WTC11 (cell line): ENCODE data around the gene TBRG4. TPM values are rescaled to one million over a fixed set of nuclear protein-coding genes. Genes with fewer than 3 reads are reported as not detected.

Experiments used
- ATAC-seq: fragments of 200-7000 bp; cut with Tn5 transposase; 2 replicates; pipeline ENCODE4 v1.10.0; 2021; ENCODE audit warnings: mild to moderate bottlenecking, moderate library complexity
- CTCF ChIA-PET: fragments of 300-600 bp; sonication (Branson Sonifier 250); formaldehyde crosslinking; loops from one replicate; lab custom pipeline; 2021; ENCODE audit warnings: antibody characterized with exemption; lab: Charles Lee
- POLR2A ChIA-PET: fragments of 350-600 bp; sonication (Branson Sonifier 250); formaldehyde crosslinking; loops from one replicate; lab custom pipeline; 2021; ENCODE audit warnings: antibody characterized with exemption; lab: Charles Lee
- DNase-seq: peaks from one replicate; pipeline ENCODE4 v3.0.0; 2021; ENCODE audit warnings: low spot score
- H3K27ac Mint-ChIP-seq: 2 replicates; pipeline ENCODE4 v1.8.0; 2021; ENCODE audit warnings: mixed read lengths
- H3K27me3 Mint-ChIP-seq: 2 replicates; pipeline ENCODE4 v1.8.0; 2021; ENCODE audit warnings: low read depth, mild to moderate bottlenecking, moderate library complexity, mixed read lengths
- H3K36me3 Mint-ChIP-seq: 2 replicates; pipeline ENCODE4 v1.8.0; 2021; ENCODE audit warnings: mixed read lengths
- H3K4me1 Mint-ChIP-seq: 2 replicates; pipeline ENCODE4 v1.8.0; 2022; ENCODE audit warnings: mixed read lengths
- H3K4me3 Mint-ChIP-seq: 2 replicates; pipeline ENCODE4 v1.8.0; 2021; ENCODE audit warnings: mild to moderate bottlenecking, moderate library complexity, mixed read lengths
- H3K9me3 Mint-ChIP-seq: 2 replicates; pipeline ENCODE4 v1.8.0; 2021; ENCODE audit warnings: mixed read lengths
- CDX4 ChIP-seq: fragments of 250-450 bp; sonication (Bioruptor Pico); IDR thresholded peaks from 2 replicates; pipeline ENCODE4 v1.9.0; 2021; ENCODE audit warnings: moderate library complexity, mild to moderate bottlenecking, inconsistent platforms, borderline replicate concordance
- ELF4 ChIP-seq: sonication (generic); formaldehyde crosslinking; IDR thresholded peaks from 2 replicates; pipeline ENCODE4 v1.8.1; 2022; ENCODE audit warnings: low read depth, mild to moderate bottlenecking, moderate library complexity, missing genetic modification reagents
- ESRRA ChIP-seq: sonication (generic); formaldehyde crosslinking; IDR thresholded peaks from 2 replicates; pipeline ENCODE4 v1.8.1; 2022; ENCODE audit warnings: mild to moderate bottlenecking, missing genetic modification reagents, borderline replicate concordance
- FOXJ3 ChIP-seq: sonication (generic); formaldehyde crosslinking; IDR thresholded peaks from 2 replicates; pipeline ENCODE4 v1.9.0; 2021; ENCODE audit warnings: missing genetic modification reagents, mild to moderate bottlenecking, borderline replicate concordance
- JUN ChIP-seq: sonication (generic); formaldehyde crosslinking; IDR thresholded peaks from 2 replicates; pipeline ENCODE4 v1.8.0; 2023; ENCODE audit warnings: mild to moderate bottlenecking, missing genetic modification reagents
- KAT7 ChIP-seq: sonication (generic); formaldehyde crosslinking; IDR thresholded peaks from 2 replicates; pipeline ENCODE4 v1.8.1; 2023; ENCODE audit warnings: missing genetic modification reagents, mild to moderate bottlenecking, borderline replicate concordance
- PRDM15 ChIP-seq: sonication (generic); formaldehyde crosslinking; IDR thresholded peaks from 2 replicates; pipeline ENCODE4 v1.8.0; 2022; ENCODE audit warnings: missing genetic modification reagents
- RELA ChIP-seq: sonication (generic); formaldehyde crosslinking; IDR thresholded peaks from 2 replicates; pipeline ENCODE4 v1.8.1; 2022; ENCODE audit warnings: missing genetic modification reagents, mild to moderate bottlenecking, borderline replicate concordance
- SMAD3 ChIP-seq: sonication (generic); formaldehyde crosslinking; IDR thresholded peaks from 2 replicates; pipeline ENCODE4 v1.8.0; 2022; ENCODE audit warnings: missing genetic modification reagents, mild to moderate bottlenecking, borderline replicate concordance
- TEAD4 ChIP-seq: sonication (generic); formaldehyde crosslinking; IDR thresholded peaks from 2 replicates; pipeline ENCODE4 v1.8.0; 2022; ENCODE audit warnings: mild to moderate bottlenecking, missing genetic modification reagents
- ZMAT4 ChIP-seq: fragments of 250-450 bp; sonication (Bioruptor Pico); IDR thresholded peaks from 2 replicates; pipeline ENCODE4 v1.9.0; 2021; ENCODE audit warnings: mild to moderate bottlenecking
- ZNF263 ChIP-seq: sonication (generic); formaldehyde crosslinking; IDR thresholded peaks from 2 replicates; pipeline ENCODE4 v1.8.1; 2022; ENCODE audit warnings: low read depth, mild to moderate bottlenecking, moderate library complexity, missing genetic modification reagents
- ZNF423 ChIP-seq: fragments of 250-450 bp; sonication (Bioruptor Pico); IDR thresholded peaks from 2 replicates; pipeline ENCODE4 v2.1.2; 2022; ENCODE audit warnings: mild to moderate bottlenecking, moderate library complexity
- ZSCAN18 ChIP-seq: fragments of 250-450 bp; sonication (Bioruptor Pico); IDR thresholded peaks from 2 replicates; pipeline ENCODE4 v2.1.2; 2022; ENCODE audit warnings: mild to moderate bottlenecking, moderate library complexity
- total RNA-seq: library from RNA; stranded (reverse); gene quantifications from 3 replicates; pipeline ENCODE4 v1.2.3, GENCODE V29; 2021
- TF ChIP-seq, protein P1 (sequence below): sonication (generic); formaldehyde crosslinking; IDR thresholded peaks from 2 replicates; pipeline ENCODE4 v1.8.0; 2022; ENCODE audit warnings: mild to moderate bottlenecking, missing genetic modification reagents
- TF ChIP-seq, protein P2 (sequence below): fragments of 250-450 bp; sonication (Bioruptor Pico); conservative IDR thresholded peaks from 2 replicates; pipeline ENCODE4 v1.9.0; 2021; ENCODE audit warnings: mild to moderate bottlenecking

TBRG4 gene
- total RNA-seq, 1 experiment from 2014 or later: 167 TPM

- no peak for ATAC-seq
- CTCF ChIA-PET: no interaction called here
- no peaks in the 10 kb centered on the region for H3K27me3 Mint-ChIP-seq
Observed at GRCh38 chr7:45061806-45062425, 49.6 kb downstream of the TBRG4 start.

GRCh38 chr7:45061352-45061751 lies 50.1 kb downstream of the TBRG4 start:
- ChIA-PET POLR2A (no interaction called here), CTCF (no interaction called here)
- Mint-ChIP-seq H3K27me3 (no peaks in the 10 kb centered on the region), H3K9me3 (no peaks in the 10 kb centered on the region), H3K4me3 (no peak overlapping the region), H3K27ac (no peak overlapping the region), H3K4me1 (no peaks in the 10 kb centered on the region), H3K36me3 (peaks cover 3% of the 10 kb centered on the region; the same call in 1 of the 2 replicates)
- DNase-seq: no peak
- no peak for ATAC-seq
- no peak for TF ChIP-seq PRDM15 (CRISPR knock-in tag)
- TF ChIP-seq FOXJ3: no peak
- TF ChIP-seq ELF4 (CRISPR knock-in tag): no peak
- TF ChIP-seq RELA (CRISPR knock-in tag): no peak
- no peak for TF ChIP-seq CDX4 (CRISPR knock-in tag)
- no peak for TF ChIP-seq ZNF423
- no peak for TF ChIP-seq SMAD3 (CRISPR knock-in tag)
- no peak for TF ChIP-seq TEAD4 (CRISPR knock-in tag)

More at GRCh38 chr7:45061806-45062425, 49.6 kb downstream of the TBRG4 start:
- H3K27ac Mint-ChIP-seq: no peak overlapping the region
- peaks cover 3% of the 10 kb centered on the region; the same call in 1 of the 2 replicates for H3K36me3 Mint-ChIP-seq
- no peak overlapping the region for H3K4me3 Mint-ChIP-seq
- no peak for DNase-seq
- POLR2A ChIA-PET: no interaction called here
- TF ChIP-seq, protein P1, sequence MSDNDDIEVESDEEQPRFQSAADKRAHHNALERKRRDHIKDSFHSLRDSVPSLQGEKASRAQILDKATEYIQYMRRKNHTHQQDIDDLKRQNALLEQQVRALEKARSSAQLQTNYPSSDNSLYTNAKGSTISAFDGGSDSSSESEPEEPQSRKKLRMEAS (CRISPR knock-in tag): no peak
- TF ChIP-seq ESRRA: no peak
- no peak for TF ChIP-seq PRDM15 (CRISPR knock-in tag)
- TF ChIP-seq, protein P2, sequence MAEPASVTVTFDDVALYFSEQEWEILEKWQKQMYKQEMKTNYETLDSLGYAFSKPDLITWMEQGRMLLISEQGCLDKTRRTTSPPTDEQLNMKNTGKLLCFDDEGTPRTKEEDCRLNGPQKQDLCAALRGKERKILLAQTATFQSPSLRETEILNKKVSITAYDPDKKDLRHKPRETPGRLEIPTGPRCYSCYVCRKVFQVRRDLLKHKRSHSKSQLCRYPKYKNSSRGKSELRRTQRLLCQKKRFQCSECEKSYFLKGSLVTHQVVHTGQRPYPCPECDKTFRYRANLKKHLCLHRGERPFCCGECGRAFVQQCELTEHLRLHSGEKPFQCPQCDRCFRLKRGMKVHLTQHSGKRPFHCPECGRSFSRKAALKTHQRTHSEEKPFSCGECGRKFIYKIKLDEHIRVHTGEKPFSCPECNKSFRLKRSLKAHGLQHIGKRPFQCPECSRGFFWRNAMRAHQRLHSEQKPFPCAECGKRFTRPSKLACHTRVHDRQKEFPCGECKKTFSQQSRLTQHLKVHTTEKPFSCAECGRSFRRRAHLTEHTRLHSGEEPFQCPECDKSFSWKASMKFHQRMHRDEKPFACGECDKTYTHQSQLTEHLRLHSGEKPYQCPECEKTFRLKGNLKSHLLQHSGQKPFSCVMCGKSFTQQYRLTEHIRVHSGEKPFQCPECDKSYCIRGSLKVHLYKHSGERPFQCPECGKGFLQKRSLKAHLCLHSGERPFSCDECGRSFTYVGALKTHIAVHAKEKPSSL (CRISPR knock-in tag): no peak
- no peak for TF ChIP-seq TEAD4 (CRISPR knock-in tag)
- TF ChIP-seq ZNF263 (CRISPR knock-in tag): no peak
- TF ChIP-seq ZMAT4 (CRISPR knock-in tag): no peak
- no peak for TF ChIP-seq KAT7 (CRISPR knock-in tag)
- no peak for TF ChIP-seq ZSCAN18 (CRISPR knock-in tag)
- TF ChIP-seq JUN (CRISPR knock-in tag): no peak
- no peaks in the 10 kb centered on the region for H3K9me3 Mint-ChIP-seq
- no peaks in the 10 kb centered on the region for H3K4me1 Mint-ChIP-seq
